Measurements from ENCODE around the gene DRD2. TPM values are rescaled to one million over a fixed set of nuclear protein-coding genes. Genes with fewer than 3 reads are reported as not detected.

The DRD2 gene
- total and polyA plus RNA-seq, 4 donors = not detected

- TF ChIP-seq EGR1 (IDR thresholded peaks at IDR 0.05; ENCODE audit: low read depth in 2 of 2) (no peak), HNF4G (IDR thresholded peaks at IDR 0.05) (no peak), YY1 (IDR thresholded peaks at IDR 0.05) (no peak), SP1 (IDR thresholded peaks at IDR 0.05) (no peak), RXRA (IDR thresholded peaks at IDR 0.05) (no peak), NR2F2 (IDR thresholded peaks at IDR 0.05) (no peak), ATF3 (IDR thresholded peaks at IDR 0.05) (no peak), HNF4A (conservative IDR thresholded peaks at IDR 0.05) (no peak), FOXA1 (IDR thresholded peaks at IDR 0.05) (no peak), RAD21 (IDR thresholded peaks at IDR 0.05) (no peak), REST (IDR thresholded peaks at IDR 0.05) (no peak), TAF1 (conservative IDR thresholded peaks at IDR 0.05) (no peak), JUND (IDR thresholded peaks at IDR 0.05) (no peak)
- no peak for DNase-seq (ENCODE audit: low spot score)
- Histone ChIP-seq H3K36me3 (ENCODE audit: control insufficient read depth in 4 of 4, insufficient read depth in 3 of 4, low read depth in 1 of 4, low read length in 3 of 4) (no peaks in the 10 kb centered on the region), H3K27ac (ENCODE audit: low read depth in 1 of 2, low read length in 2 of 2) (no peak overlapping the region), H3K4me3 (ENCODE audit: low read depth in 1 of 3, low read length in 3 of 3) (no peak overlapping the region), H3K9ac (ENCODE audit: low read depth in 1 of 2, low read length in 2 of 2) (no peak overlapping the region), H3K4me1 (ENCODE audit: control insufficient read depth in 4 of 4, insufficient read depth in 4 of 4, low read length in 3 of 4) (no peaks in the 10 kb centered on the region), H3K27me3 (ENCODE audit: control insufficient read depth in 4 of 4, insufficient read depth in 4 of 4, low read length in 3 of 4) (peaks cover 0 to 2% (median 0%) of the 10 kb centered on the region in 4 donors), H3K9me3 (ENCODE audit: control insufficient read depth in 4 of 4, low read length in 3 of 4) (no peaks in the 10 kb centered on the region)
- WGBS = 82% methylated on average over 3 of the region's 3 CpGs
Measured at GRCh38 chr11:113409526-113409925, 65.7 kb downstream of the DRD2 start.

GRCh38 chr11:113408887-113409286 is 66.3 kb downstream of the DRD2 start:
- no peaks in the 10 kb centered on the region for H3K9me3 ChIP-seq (ENCODE audit: control insufficient read depth in 4 of 4, low read length in 3 of 4)
- H3K9ac ChIP-seq (ENCODE audit: low read depth in 1 of 2, low read length in 2 of 2) = no peak overlapping the region
- no peak overlapping the region for H3K4me3 ChIP-seq (ENCODE audit: low read depth in 1 of 3, low read length in 3 of 3)
- TF ChIP-seq FOXA1 (IDR thresholded peaks at IDR 0.05) (no peak), JUND (IDR thresholded peaks at IDR 0.05) (no peak), ZBTB33 (IDR thresholded peaks at IDR 0.05) (no peak), CTCF (IDR thresholded peaks at IDR 0.05; ENCODE audit: low read depth, low read length, missing input control) (no peak), FOXA2 (IDR thresholded peaks at IDR 0.05) (no peak), GABPA (IDR thresholded peaks at IDR 0.05 in 1 of 2, conservative IDR thresholded peaks at IDR 0.05 in 1 of 2) (no peak), TAF1 (conservative IDR thresholded peaks at IDR 0.05) (no peak), RAD21 (IDR thresholded peaks at IDR 0.05) (no peak), SP1 (IDR thresholded peaks at IDR 0.05) (no peak), RXRA (IDR thresholded peaks at IDR 0.05) (no peak), MAX (IDR thresholded peaks at IDR 0.05) (no peak), EGR1 (IDR thresholded peaks at IDR 0.05; ENCODE audit: low read depth in 2 of 2) (no peak), ATF3 (IDR thresholded peaks at IDR 0.05) (no peak), HNF4G (IDR thresholded peaks at IDR 0.05) (no peak), YY1 (IDR thresholded peaks at IDR 0.05) (no peak), NR2F2 (IDR thresholded peaks at IDR 0.05) (no peak)
- WGBS = 82% methylated on average over 9 of the region's 9 CpGs
- H3K36me3 ChIP-seq (ENCODE audit: control insufficient read depth in 4 of 4, insufficient read depth in 3 of 4, low read depth in 1 of 4, low read length in 3 of 4) = no peaks in the 10 kb centered on the region
- no peak overlapping the region for H3K27ac ChIP-seq (ENCODE audit: low read depth in 1 of 2, low read length in 2 of 2)
- no peaks in the 10 kb centered on the region for H3K4me1 ChIP-seq (ENCODE audit: control insufficient read depth in 4 of 4, insufficient read depth in 4 of 4, low read length in 3 of 4)
- DNase-seq (ENCODE audit: low spot score) = no peak
- peaks cover 0 to 2% (median 0%) of the 10 kb centered on the region in 4 donors for H3K27me3 ChIP-seq (ENCODE audit: control insufficient read depth in 4 of 4, insufficient read depth in 4 of 4, low read length in 3 of 4)
